HepG2 (cell line): ENCODE data around the gene CCDC150. TPM values are rescaled to one million over a fixed set of nuclear protein-coding genes. Genes with fewer than 3 reads are reported as not detected.
A peak's percentile ranks its signal among the peaks of the same experiment; 100 is the strongest.

Source experiments
- ARNT ChIP-seq: fragments of 450-650 bp; IDR thresholded peaks from 2 replicates; pipeline ENCODE4 v1.6.1; 2017
- CC2D1A ChIP-seq: sonication (generic); formaldehyde crosslinking; IDR thresholded peaks from 2 replicates; pipeline ENCODE4 v1.8.1; 2023; ENCODE audit warnings: mild to moderate bottlenecking, missing genetic modification reagents
- CCAR2 ChIP-seq: fragments of 200-400 bp; formaldehyde crosslinking; optimal IDR thresholded peaks from 2 replicates; pipeline ENCODE3; 2018; ENCODE audit warnings: low read depth, mild to moderate bottlenecking, low read length, moderate library complexity
- IRF2 ChIP-seq: IDR thresholded peaks from 2 replicates; pipeline ENCODE4 v1.6.1; 2018; ENCODE audit warnings: missing genetic modification reagents, missing compliant biosample characterization
- KDM1A ChIP-seq: IDR thresholded peaks from 2 replicates; pipeline ENCODE4 v1.6.1; 2016; ENCODE audit warnings: missing compliant biosample characterization
- MATR3 ChIP-seq: sonication (generic); formaldehyde crosslinking; IDR thresholded peaks from 2 replicates; pipeline ENCODE4 v1.4.0; 2020; ENCODE audit warnings: missing genetic modification reagents
- NRL ChIP-seq: sonication (generic); formaldehyde crosslinking; IDR thresholded peaks from 2 replicates; pipeline ENCODE4 v1.5.0; 2020; ENCODE audit warnings: missing genetic modification reagents, mild to moderate bottlenecking, moderate library complexity, borderline replicate concordance
- PBX2 ChIP-seq: IDR thresholded peaks from 2 replicates; pipeline ENCODE4 v1.6.1; 2016; ENCODE audit warnings: control low read depth
- POLR2G ChIP-seq: fragments of 200-400 bp; formaldehyde crosslinking; IDR thresholded peaks from 2 replicates; pipeline ENCODE4 v1.6.1; 2018; ENCODE audit warnings: mild to moderate bottlenecking, low read depth, low read length, moderate library complexity
- SPEN ChIP-seq: sonication (generic); formaldehyde crosslinking; IDR thresholded peaks from 2 replicates; pipeline ENCODE4 v1.5.1; 2020; ENCODE audit warnings: low read depth, mild to moderate bottlenecking, missing genetic modification reagents
- ZNF124 ChIP-seq: sonication (generic); formaldehyde crosslinking; IDR thresholded peaks from 2 replicates; pipeline ENCODE4 v1.4.0; 2020; ENCODE audit warnings: missing genetic modification reagents
- ZNF414 ChIP-seq: sonication (generic); formaldehyde crosslinking; IDR thresholded peaks from 2 replicates; pipeline ENCODE4 v1.5.0; 2020; ENCODE audit warnings: missing genetic modification reagents
- ZNF589 ChIP-seq: sonication (generic); formaldehyde crosslinking; conservative IDR thresholded peaks from 2 replicates; pipeline ENCODE4 v1.8.0; 2022; ENCODE audit warnings: mild to moderate bottlenecking, moderate library complexity, missing genetic modification reagents
- ZNF883 ChIP-seq: sonication (generic); formaldehyde crosslinking; IDR thresholded peaks from 2 replicates; pipeline ENCODE4 v1.5.1; 2020; ENCODE audit warnings: mild to moderate bottlenecking, missing genetic modification reagents; ENCODE audit errors: not compliant biosample characterization
- polyA plus RNA-seq, 8 experiments: library from polyadenylated mRNA; depleted of rRNA in 3 of 8; stranded (reverse) in 7 of 8; unstranded in 1 of 8; fragments of >200 nt; fragmentation: Illumina TruSeq in 4 of 8; extraction: Trizol in 4 of 8; gene quantifications; 2 replicates each; pipeline versions ENCODE4 v1.2.1 to v1.2.3, GENCODE V29; 2011 to 2016; ENCODE audit warnings: low read depth in 4 of 8, missing spikeins in 1 of 8, mixed read lengths in 1 of 8; ENCODE audit not compliant: insufficient read depth in 1 of 8
- total RNA-seq, 5 experiments: library from RNA; depleted of rRNA; stranded (reverse); fragments of >200 nt; fragmentation: Illumina TruSeq; extraction: Trizol; gene quantifications; 2 replicates each; pipeline ENCODE4 v1.2.3, GENCODE V29; 2016; ENCODE audit warnings: low read depth in 1 of 5
- TF ChIP-seq, protein P1 (sequence below): sonication (generic); formaldehyde crosslinking; IDR thresholded peaks from 2 replicates; pipeline ENCODE4 v1.5.0; 2020; ENCODE audit warnings: mild to moderate bottlenecking, missing genetic modification reagents
- TF ChIP-seq, protein P2 (sequence below): sonication (generic); formaldehyde crosslinking; IDR thresholded peaks from 2 replicates; pipeline ENCODE4 v1.8.1; 2023; ENCODE audit warnings: mild to moderate bottlenecking, inconsistent platforms, moderate library complexity, missing genetic modification reagents, borderline replicate concordance
- TF ChIP-seq, protein P3 (sequence below): sonication (generic); formaldehyde crosslinking; IDR thresholded peaks from 2 replicates; pipeline ENCODE4 v1.4.0; 2020; ENCODE audit warnings: mild to moderate bottlenecking, missing genetic modification reagents
- TF ChIP-seq, protein P4 (sequence below): sonication (generic); formaldehyde crosslinking; IDR thresholded peaks from 2 replicates; pipeline ENCODE4 v1.4.0; 2020; ENCODE audit warnings: low read depth, missing genetic modification reagents

CCDC150 gene
- total and polyA plus RNA-seq, 2 of the 13 experiments (the other 11 are each of a cell fraction or from before 2014, with no cell fraction given) = 14.9 to 32.6 TPM

- TF ChIP-seq, protein P1, sequence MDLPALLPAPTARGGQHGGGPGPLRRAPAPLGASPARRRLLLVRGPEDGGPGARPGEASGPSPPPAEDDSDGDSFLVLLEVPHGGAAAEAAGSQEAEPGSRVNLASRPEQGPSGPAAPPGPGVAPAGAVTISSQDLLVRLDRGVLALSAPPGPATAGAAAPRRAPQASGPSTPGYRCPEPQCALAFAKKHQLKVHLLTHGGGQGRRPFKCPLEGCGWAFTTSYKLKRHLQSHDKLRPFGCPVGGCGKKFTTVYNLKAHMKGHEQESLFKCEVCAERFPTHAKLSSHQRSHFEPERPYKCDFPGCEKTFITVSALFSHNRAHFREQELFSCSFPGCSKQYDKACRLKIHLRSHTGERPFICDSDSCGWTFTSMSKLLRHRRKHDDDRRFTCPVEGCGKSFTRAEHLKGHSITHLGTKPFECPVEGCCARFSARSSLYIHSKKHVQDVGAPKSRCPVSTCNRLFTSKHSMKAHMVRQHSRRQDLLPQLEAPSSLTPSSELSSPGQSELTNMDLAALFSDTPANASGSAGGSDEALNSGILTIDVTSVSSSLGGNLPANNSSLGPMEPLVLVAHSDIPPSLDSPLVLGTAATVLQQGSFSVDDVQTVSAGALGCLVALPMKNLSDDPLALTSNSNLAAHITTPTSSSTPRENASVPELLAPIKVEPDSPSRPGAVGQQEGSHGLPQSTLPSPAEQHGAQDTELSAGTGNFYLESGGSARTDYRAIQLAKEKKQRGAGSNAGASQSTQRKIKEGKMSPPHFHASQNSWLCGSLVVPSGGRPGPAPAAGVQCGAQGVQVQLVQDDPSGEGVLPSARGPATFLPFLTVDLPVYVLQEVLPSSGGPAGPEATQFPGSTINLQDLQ (CRISPR knock-in tag) = no peak
- TF ChIP-seq CC2D1A (CRISPR knock-in tag) (no peak), POLR2G (no peak), CCAR2 (no peak), PBX2 (CRISPR knock-in tag) (no peak), KDM1A (CRISPR knock-in tag) (no peak), ZNF883 (no peak), ZNF414 (no peak), ZNF589 (CRISPR knock-in tag) (no peak), ARNT (no peak), SPEN (CRISPR knock-in tag) (peak; percentile 71; the same call in 1 of the 2 replicates), IRF2 (CRISPR knock-in tag) (peak; percentile 82), ZNF124 (CRISPR knock-in tag) (peak; percentile 35; the same call in 1 of the 2 replicates), MATR3 (CRISPR knock-in tag) (no peak), NRL (CRISPR knock-in tag) (no peak)
- TF ChIP-seq, protein P2, sequence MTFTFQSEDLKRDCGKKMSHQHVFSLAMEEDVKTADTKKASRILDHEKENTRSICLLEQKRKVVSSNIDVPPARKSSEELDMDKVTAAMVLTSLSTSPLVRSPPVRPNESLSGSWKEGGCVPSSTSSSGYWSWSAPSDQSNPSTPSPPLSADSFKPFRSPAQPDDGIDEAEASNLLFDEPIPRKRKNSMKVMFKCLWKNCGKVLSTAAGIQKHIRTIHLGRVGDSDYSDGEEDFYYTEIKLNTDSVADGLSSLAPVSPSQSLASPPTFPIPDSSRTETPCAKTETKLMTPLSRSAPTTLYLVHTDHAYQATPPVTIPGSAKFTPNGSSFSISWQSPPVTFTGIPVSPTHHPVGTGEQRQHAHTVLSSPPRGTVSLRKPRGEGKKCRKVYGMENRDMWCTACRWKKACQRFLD = no peak
- TF ChIP-seq, protein P3, sequence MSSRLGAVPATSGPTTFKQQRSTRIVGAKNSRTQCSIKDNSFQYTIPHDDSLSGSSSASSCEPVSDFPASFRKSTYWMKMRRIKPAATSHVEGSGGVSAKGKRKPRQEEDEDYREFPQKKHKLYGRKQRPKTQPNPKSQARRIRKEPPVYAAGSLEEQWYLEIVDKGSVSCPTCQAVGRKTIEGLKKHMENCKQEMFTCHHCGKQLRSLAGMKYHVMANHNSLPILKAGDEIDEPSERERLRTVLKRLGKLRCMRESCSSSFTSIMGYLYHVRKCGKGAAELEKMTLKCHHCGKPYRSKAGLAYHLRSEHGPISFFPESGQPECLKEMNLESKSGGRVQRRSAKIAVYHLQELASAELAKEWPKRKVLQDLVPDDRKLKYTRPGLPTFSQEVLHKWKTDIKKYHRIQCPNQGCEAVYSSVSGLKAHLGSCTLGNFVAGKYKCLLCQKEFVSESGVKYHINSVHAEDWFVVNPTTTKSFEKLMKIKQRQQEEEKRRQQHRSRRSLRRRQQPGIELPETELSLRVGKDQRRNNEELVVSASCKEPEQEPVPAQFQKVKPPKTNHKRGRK = no peak
- TF ChIP-seq, protein P4, sequence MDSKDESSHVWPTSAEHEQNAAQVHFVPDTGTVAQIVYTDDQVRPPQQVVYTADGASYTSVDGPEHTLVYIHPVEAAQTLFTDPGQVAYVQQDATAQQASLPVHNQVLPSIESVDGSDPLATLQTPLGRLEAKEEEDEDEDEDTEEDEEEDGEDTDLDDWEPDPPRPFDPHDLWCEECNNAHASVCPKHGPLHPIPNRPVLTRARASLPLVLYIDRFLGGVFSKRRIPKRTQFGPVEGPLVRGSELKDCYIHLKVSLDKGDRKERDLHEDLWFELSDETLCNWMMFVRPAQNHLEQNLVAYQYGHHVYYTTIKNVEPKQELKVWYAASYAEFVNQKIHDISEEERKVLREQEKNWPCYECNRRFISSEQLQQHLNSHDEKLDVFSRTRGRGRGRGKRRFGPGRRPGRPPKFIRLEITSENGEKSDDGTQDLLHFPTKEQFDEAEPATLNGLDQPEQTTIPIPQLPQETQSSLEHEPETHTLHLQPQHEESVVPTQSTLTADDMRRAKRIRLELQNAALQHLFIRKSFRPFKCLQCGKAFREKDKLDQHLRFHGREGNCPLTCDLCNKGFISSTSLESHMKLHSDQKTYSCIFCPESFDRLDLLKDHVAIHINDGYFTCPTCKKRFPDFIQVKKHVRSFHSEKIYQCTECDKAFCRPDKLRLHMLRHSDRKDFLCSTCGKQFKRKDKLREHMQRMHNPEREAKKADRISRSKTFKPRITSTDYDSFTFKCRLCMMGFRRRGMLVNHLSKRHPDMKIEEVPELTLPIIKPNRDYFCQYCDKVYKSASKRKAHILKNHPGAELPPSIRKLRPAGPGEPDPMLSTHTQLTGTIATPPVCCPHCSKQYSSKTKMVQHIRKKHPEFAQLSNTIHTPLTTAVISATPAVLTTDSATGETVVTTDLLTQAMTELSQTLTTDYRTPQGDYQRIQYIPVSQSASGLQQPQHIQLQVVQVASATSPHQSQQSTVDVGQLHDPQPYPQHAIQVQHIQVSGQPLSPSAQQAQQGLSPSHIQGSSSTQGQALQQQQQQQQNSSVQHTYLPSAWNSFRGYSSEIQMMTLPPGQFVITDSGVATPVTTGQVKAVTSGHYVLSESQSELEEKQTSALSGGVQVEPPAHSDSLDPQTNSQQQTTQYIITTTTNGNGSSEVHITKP (CRISPR knock-in tag) = no peak
Observed at GRCh38 chr2:196729418-196729817, 89.9 kb downstream of the CCDC150 start (continued).
